Measurements from ENCODE around the gene ZDHHC12.

Gene ZDHHC12

DNA sequence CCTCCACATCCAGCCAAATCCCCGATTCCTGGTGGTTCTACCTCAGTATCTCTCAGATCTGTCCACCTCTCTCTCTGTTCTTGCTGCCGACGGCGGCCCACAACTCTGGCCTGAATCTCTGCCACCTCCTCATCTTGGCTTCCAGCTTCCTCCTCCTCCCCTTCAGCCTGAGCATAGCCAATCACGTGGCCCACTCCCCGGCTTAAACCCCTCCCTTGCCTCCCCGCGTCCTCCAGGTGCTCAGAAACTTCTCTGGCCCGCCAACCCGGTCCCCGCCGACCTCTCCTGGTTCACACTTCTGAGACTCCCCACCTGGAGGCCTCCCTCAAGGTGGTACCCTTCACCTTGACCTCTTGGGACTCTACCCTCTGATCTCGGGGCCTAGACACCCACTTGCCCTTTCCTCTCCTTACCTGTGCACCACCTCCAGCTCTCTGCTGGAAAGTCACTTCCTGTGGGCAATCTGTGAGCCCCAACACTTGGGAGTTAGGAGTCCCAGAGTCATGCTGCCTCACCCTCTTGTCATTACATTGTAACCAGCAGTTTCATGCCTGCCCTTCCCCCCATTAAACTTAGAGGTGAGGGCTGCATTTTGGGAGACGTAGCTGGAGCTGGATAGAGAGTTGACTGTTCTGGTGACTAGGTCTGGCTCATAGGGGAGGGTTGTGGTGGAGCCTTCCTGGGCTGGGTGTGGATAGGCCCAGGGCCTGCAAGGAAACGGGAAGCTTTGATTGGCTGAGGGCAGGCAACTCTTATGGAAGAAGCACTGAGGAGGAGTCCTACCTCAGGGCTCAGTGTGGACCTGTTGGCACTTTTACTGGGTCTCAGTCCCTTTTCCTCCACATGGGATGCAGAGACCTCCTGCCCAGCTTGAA lies 39.4 kb downstream of the ZDHHC12 start (continued):
- TF ChIP-seq, protein P1, sequence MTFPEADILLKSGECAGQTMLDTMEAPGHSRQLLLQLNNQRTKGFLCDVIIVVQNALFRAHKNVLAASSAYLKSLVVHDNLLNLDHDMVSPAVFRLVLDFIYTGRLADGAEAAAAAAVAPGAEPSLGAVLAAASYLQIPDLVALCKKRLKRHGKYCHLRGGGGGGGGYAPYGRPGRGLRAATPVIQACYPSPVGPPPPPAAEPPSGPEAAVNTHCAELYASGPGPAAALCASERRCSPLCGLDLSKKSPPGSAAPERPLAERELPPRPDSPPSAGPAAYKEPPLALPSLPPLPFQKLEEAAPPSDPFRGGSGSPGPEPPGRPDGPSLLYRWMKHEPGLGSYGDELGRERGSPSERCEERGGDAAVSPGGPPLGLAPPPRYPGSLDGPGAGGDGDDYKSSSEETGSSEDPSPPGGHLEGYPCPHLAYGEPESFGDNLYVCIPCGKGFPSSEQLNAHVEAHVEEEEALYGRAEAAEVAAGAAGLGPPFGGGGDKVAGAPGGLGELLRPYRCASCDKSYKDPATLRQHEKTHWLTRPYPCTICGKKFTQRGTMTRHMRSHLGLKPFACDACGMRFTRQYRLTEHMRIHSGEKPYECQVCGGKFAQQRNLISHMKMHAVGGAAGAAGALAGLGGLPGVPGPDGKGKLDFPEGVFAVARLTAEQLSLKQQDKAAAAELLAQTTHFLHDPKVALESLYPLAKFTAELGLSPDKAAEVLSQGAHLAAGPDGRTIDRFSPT (tag by site-specific recombination; IDR thresholded peaks at IDR 0.05): peak; percentile 88
- TF ChIP-seq KLF10 (tag by site-specific recombination; IDR thresholded peaks at IDR 0.05) (no peak), ZSCAN16 (tag by site-specific recombination; IDR thresholded peaks at IDR 0.05) (no peak), ZNF148 (tag by site-specific recombination; IDR thresholded peaks at IDR 0.05; ENCODE audit: borderline replicate concordance) (no peak), AEBP2 (tag by site-specific recombination; IDR thresholded peaks at IDR 0.05; ENCODE audit: borderline replicate concordance) (no peak), ZNF10 (tag by site-specific recombination; IDR thresholded peaks at IDR 0.05) (no peak; the same call in 1 of the 2 replicates), KLF1 (tag by site-specific recombination; IDR thresholded peaks at IDR 0.05) (peak; percentile 11; the same call in 1 of the 2 replicates), ZEB2 (tag by site-specific recombination; IDR thresholded peaks at IDR 0.05) (peak; percentile 94), WT1 (tag by site-specific recombination; IDR thresholded peaks at IDR 0.05) (peak; percentile 64), ZSCAN23 (tag by site-specific recombination; IDR thresholded peaks at IDR 0.05) (peak; percentile 50; the same call in 1 of the 2 replicates), ZNF248 (tag by site-specific recombination; IDR thresholded peaks at IDR 0.05) (no peak), ZBTB26 (tag by site-specific recombination; optimal IDR thresholded peaks at IDR 0.05) (peak; percentile 28), IKZF3 (tag by site-specific recombination; IDR thresholded peaks at IDR 0.05) (no peak), ZNF211 (tag by site-specific recombination; IDR thresholded peaks at IDR 0.05; ENCODE audit: low read depth) (no peak), KLF7 (tag by site-specific recombination; IDR thresholded peaks at IDR 0.05; ENCODE audit: borderline replicate concordance) (peak; percentile 15; the same call in 1 of the 2 replicates), ZNF23 (tag by site-specific recombination; IDR thresholded peaks at IDR 0.05; ENCODE audit: borderline replicate concordance) (no peak)
- TF ChIP-seq, protein P2, sequence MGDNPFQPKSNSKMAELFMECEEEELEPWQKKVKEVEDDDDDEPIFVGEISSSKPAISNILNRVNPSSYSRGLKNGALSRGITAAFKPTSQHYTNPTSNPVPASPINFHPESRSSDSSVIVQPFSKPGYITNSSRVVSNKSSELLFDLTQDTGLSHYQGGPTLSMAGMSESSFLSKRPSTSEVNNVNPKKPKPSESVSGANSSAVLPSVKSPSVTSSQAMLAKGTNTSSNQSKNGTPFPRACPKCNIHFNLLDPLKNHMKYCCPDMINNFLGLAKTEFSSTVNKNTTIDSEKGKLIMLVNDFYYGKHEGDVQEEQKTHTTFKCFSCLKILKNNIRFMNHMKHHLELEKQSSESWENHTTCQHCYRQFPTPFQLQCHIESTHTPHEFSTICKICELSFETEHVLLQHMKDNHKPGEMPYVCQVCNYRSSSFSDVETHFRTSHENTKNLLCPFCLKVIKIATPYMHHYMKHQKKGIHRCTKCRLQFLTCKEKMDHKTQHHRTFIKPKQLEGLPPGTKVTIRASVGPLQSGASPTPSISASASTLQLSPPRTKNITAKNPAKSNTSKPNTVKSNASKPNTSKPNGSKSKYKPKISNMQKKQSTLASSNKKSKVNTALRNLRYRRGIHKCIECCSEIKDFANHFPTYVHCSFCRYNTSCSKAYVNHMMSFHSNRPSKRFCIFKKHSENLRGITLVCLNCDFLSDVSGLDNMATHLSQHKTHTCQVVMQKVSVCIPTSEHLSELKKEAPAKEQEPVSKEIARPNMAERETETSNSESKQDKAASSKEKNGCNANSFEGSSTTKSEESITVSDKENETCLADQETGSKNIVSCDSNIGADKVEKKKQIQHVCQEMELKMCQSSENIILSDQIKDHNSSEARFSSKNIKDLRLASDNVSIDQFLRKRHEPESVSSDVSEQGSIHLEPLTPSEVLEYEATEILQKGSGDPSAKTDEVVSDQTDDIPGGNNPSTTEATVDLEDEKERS (tag by site-specific recombination; IDR thresholded peaks at IDR 0.05): no peak
- TF ChIP-seq, protein P3, sequence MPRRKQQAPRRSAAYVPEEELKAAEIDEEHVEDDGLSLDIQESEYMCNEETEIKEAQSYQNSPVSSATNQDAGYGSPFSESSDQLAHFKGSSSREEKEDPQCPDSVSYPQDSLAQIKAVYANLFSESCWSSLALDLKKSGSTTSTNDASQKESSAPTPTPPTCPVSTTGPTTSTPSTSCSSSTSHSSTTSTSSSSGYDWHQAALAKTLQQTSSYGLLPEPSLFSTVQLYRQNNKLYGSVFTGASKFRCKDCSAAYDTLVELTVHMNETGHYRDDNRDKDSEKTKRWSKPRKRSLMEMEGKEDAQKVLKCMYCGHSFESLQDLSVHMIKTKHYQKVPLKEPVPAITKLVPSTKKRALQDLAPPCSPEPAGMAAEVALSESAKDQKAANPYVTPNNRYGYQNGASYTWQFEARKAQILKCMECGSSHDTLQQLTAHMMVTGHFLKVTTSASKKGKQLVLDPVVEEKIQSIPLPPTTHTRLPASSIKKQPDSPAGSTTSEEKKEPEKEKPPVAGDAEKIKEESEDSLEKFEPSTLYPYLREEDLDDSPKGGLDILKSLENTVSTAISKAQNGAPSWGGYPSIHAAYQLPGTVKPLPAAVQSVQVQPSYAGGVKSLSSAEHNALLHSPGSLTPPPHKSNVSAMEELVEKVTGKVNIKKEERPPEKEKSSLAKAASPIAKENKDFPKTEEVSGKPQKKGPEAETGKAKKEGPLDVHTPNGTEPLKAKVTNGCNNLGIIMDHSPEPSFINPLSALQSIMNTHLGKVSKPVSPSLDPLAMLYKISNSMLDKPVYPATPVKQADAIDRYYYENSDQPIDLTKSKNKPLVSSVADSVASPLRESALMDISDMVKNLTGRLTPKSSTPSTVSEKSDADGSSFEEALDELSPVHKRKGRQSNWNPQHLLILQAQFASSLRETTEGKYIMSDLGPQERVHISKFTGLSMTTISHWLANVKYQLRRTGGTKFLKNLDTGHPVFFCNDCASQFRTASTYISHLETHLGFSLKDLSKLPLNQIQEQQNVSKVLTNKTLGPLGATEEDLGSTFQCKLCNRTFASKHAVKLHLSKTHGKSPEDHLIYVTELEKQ (tag by site-specific recombination; IDR thresholded peaks at IDR 0.05; ENCODE audit: borderline replicate concordance): no peak
- TF ChIP-seq, protein P4, sequence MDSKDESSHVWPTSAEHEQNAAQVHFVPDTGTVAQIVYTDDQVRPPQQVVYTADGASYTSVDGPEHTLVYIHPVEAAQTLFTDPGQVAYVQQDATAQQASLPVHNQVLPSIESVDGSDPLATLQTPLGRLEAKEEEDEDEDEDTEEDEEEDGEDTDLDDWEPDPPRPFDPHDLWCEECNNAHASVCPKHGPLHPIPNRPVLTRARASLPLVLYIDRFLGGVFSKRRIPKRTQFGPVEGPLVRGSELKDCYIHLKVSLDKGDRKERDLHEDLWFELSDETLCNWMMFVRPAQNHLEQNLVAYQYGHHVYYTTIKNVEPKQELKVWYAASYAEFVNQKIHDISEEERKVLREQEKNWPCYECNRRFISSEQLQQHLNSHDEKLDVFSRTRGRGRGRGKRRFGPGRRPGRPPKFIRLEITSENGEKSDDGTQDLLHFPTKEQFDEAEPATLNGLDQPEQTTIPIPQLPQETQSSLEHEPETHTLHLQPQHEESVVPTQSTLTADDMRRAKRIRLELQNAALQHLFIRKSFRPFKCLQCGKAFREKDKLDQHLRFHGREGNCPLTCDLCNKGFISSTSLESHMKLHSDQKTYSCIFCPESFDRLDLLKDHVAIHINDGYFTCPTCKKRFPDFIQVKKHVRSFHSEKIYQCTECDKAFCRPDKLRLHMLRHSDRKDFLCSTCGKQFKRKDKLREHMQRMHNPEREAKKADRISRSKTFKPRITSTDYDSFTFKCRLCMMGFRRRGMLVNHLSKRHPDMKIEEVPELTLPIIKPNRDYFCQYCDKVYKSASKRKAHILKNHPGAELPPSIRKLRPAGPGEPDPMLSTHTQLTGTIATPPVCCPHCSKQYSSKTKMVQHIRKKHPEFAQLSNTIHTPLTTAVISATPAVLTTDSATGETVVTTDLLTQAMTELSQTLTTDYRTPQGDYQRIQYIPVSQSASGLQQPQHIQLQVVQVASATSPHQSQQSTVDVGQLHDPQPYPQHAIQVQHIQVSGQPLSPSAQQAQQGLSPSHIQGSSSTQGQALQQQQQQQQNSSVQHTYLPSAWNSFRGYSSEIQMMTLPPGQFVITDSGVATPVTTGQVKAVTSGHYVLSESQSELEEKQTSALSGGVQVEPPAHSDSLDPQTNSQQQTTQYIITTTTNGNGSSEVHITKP (tag by site-specific recombination; IDR thresholded peaks at IDR 0.05): peak; percentile 86

Measured in HEK293 (cell line).